AG04450 (cell line): ENCODE measurements around the gene TNXB. TPM values are rescaled to one million over a fixed set of nuclear protein-coding genes. Genes with fewer than 3 reads are reported as not detected.

ENCODE experiments used
- CTCF ChIA-PET: fragments of 300-600, 350-600 bp; formaldehyde crosslinking; extraction: SDS; loops from one replicate; lab custom pipeline; 2022; ENCODE audit warnings: antibody characterized with exemption, inconsistent platforms; lab: Charles Lee
- POLR2A ChIA-PET: fragments of 350-600 bp; formaldehyde crosslinking; extraction: SDS; loops from one replicate; lab custom pipeline; 2021; ENCODE audit warnings: antibody characterized with exemption, inconsistent platforms; lab: Yijun Ruan, JAX
- DNase-seq: peaks from one replicate; pipeline ENCODE4 v3.0.0-alpha.2; 2011; ENCODE audit warnings: low read depth, low spot score
- H3K27ac ChIP-seq: one replicate; pipeline ENCODE4 v1.5.1; 2012; ENCODE audit warnings: low read depth, low read length, control low read depth
- H3K27me3 ChIP-seq: one replicate; pipeline ENCODE4 v1.6.0; 2012; ENCODE audit warnings: low read length; ENCODE audit not compliant: control insufficient read depth, insufficient read depth
- H3K4me3 ChIP-seq: 2 replicates; pipeline ENCODE4 v1.5.1; 2011; ENCODE audit warnings: mild to moderate bottlenecking, low read depth, low read length, control low read depth
- H3K9me3 ChIP-seq: 2 replicates; pipeline ENCODE4 v1.5.1; 2012; ENCODE audit warnings: low read length; ENCODE audit not compliant: control insufficient read depth, insufficient read depth
- CTCF ChIP-seq: IDR thresholded peaks from 2 replicates; pipeline ENCODE4 v1.5.1; 2011; ENCODE audit warnings: low read depth, low read length, control low read depth, inconsistent platforms
- polyA plus RNA-seq: library from polyadenylated mRNA; depleted of rRNA; stranded (reverse); fragments of >200 nt; gene quantifications from 2 replicates; pipeline ENCODE4 v1.2.3, GENCODE V29; 2011

The TNXB gene
- polyA plus RNA-seq, 1 experiment = 0.35 TPM

DNA sequence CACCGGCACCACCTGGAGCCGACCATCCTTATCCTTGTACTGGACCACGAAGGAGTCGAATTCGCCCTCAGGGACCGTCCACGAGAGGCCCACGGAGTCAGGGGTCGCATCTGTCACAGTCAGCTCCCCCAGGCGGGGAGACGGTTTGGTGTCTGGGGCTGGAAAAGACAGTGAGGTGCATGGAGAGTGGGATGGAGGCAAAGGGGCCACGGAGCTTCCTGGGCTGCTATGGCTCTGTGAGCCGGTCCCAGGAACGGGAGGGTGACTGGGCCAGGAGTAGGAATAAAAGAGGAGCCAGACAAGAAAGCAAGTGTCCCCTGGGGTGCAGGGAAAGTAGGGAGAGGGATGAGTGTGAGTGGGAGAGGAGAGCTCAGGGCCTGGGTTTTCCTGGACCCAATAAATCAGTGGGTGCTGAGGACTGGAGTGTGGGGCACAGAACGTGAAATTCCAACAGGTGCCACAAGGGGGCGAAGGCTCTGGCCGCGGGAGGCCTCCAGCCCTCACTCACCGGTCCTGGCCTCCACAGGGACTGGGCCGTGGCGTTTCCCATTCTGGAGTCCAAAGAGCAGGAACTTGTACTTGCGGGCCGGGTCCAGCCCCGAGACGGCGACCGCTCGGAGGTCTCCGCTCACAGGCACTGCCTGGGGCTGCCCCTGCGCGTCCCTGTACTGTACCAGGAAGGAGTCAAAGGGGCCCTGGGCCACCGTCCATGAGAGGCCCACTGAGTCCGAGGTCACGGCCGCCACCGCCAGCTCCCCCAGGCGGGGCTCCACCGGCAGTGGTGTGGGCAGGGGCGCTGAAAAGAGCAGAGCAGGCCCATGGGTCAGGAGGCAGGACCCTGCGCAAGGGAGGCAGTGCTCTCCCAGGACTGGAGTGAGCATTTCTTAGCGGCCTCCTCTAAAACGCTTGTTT is 61.0 kb downstream of the TNXB start:
- peak; percentile 75 for TF ChIP-seq CTCF
- CTCF ChIA-PET = interaction anchor here (0.6 to 3.1 kb wide), 19 partner anchors 14 to 159 kb away, joined by 3 to 20 read pairs (median 3); partner anchors contain the start of gene TNXB
- Histone ChIP-seq H3K27me3 (peaks cover 23% of the 10 kb centered on the region), H3K9me3 (no peaks in the 10 kb centered on the region), H3K27ac (no peak overlapping the region), H3K4me3 (no peak overlapping the region)
- DNase-seq = peak; percentile 7
- POLR2A ChIA-PET = interaction anchor here (0.5 kb wide), 1 partner anchor 75 kb away, joined by 12 read pairs; no protein-coding TSS in a partner anchor

GRCh38 chr6:32047539-32047854 is 61.6 kb downstream of the TNXB start:
- Histone ChIP-seq H3K27me3 (peaks cover 19% of the 10 kb centered on the region), H3K9me3 (no peaks in the 10 kb centered on the region), H3K27ac (no peak overlapping the region), H3K4me3 (no peak overlapping the region)
- DNase-seq = no peak
- CTCF ChIA-PET = interaction anchor here (0.6 to 3.1 kb wide), 17 partner anchors 16 to 159 kb away, joined by 3 to 20 read pairs (median 3); partner anchors contain the start of gene TNXB
- no peak for TF ChIP-seq CTCF
- POLR2A ChIA-PET = interaction anchor here (0.5 kb wide), 1 partner anchor 75 kb away, joined by 12 read pairs; no protein-coding TSS in a partner anchor

DNA sequence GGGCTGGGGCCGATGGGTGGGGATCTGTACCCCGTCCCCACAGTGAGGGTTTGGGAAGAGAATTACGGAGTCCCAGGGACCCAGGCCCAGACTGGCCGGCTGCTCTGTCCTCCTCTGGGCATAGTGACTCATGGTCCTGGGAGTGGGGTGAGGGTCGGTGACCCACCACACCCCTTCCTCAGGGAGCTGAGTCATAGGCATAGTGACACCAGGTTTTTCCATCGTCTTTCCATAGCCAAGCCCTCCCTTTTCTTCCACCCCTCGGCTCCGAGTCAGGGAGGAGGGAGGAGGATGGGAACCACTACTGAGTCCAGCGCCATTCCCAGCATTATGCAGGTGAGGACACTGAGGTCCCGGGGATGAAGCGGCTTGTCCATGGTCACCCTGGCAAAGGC is 62.1 kb downstream of the TNXB start:
- no peak for TF ChIP-seq CTCF
- POLR2A ChIA-PET = no interaction called here
- H3K27ac ChIP-seq = no peak overlapping the region
- no peaks in the 10 kb centered on the region for H3K9me3 ChIP-seq
- peaks cover 16% of the 10 kb centered on the region for H3K27me3 ChIP-seq
- CTCF ChIA-PET = interaction anchor here (0.6 to 3.1 kb wide), 9 partner anchors 10 to 158 kb away, joined by 3 to 20 read pairs (median 3); no protein-coding TSS in a partner anchor
- no peak for DNase-seq
- no peak overlapping the region for H3K4me3 ChIP-seq

- no peak for TF ChIP-seq CTCF
- Histone ChIP-seq H3K4me3 (no peak overlapping the region), H3K27ac (no peak overlapping the region), H3K27me3 (peaks cover 10% of the 10 kb centered on the region), H3K9me3 (no peaks in the 10 kb centered on the region)
- no peak for DNase-seq
- ChIA-PET CTCF (interaction anchor here (0.6 to 3.1 kb wide), 3 partner anchors 11 to 71 kb away, joined by 3 to 20 read pairs (median 3); no protein-coding TSS in a partner anchor), POLR2A (no interaction called here)
Observed at GRCh38 chr6:32046450-32047083, 62.6 kb downstream of the TNXB start.
